Muscle of back (tissue), 11 donors: ENCODE measurements around the gene COL18A1. TPM values are rescaled to one million over a fixed set of nuclear protein-coding genes. Genes with fewer than 3 reads are reported as not detected.

Source experiments
- DNase-seq, 3 donors: peaks; one replicate each; pipeline versions ENCODE4 v3.0.0 to v3.0.0-alpha.2; 2013
- polyA plus RNA-seq, 10 donors: library from polyadenylated mRNA; unstranded; fragments of 120-200 nt; gene quantifications; one replicate each; pipeline ENCODE4 v1.2.1, GENCODE V29; 2013; ENCODE audit not compliant: insufficient read length in 10 of 10

Gene COL18A1
- polyA plus RNA-seq, 10 donors = 53.7 to 116 (median 71.4) TPM

- no peak for DNase-seq
Observed at GRCh38 chr21:45381865-45382696, 22.9 kb upstream of the COL18A1 start.

- no peak for DNase-seq
Observed at GRCh38 chr21:45382697-45382997, 22.3 kb upstream of the COL18A1 start.

- DNase-seq = no peak
Observed at GRCh38 chr21:45383111-45383614, 21.8 kb upstream of the COL18A1 start.

- DNase-seq = no peak
Observed at GRCh38 chr21:45383615-45384201, 21.3 kb upstream of the COL18A1 start.

- DNase-seq = no peak
Observed at GRCh38 chr21:45384656-45385548, 20.1 kb upstream of the COL18A1 start.

GRCh38 chr21:45385549-45386050, 19.4 kb upstream of the COL18A1 start:
- DNase-seq = no peak

- no peak for DNase-seq
Observed at GRCh38 chr21:45386336-45386727, 18.6 kb upstream of the COL18A1 start.

- peak in 2 of 3 donors; percentile 73 to 82 for DNase-seq
Observed at GRCh38 chr21:45386728-45387371, 18.1 kb upstream of the COL18A1 start.

GRCh38 chr21:45387506-45387905, 17.5 kb upstream of the COL18A1 start:
- no peak for DNase-seq

GRCh38 chr21:45388011-45388521, 16.9 kb upstream of the COL18A1 start:
- peak in 1 of 3 donors; percentile 35 for DNase-seq

GRCh38 chr21:45388611-45389296, 16.2 kb upstream of the COL18A1 start:
- no peak for DNase-seq

- DNase-seq = no peak
Observed at GRCh38 chr21:45390121-45390751, 14.7 kb upstream of the COL18A1 start.

- DNase-seq = no peak
Observed at GRCh38 chr21:45390831-45391742, 13.9 kb upstream of the COL18A1 start.

- no peak for DNase-seq
Observed at GRCh38 chr21:45391743-45392572, 13.0 kb upstream of the COL18A1 start.

GRCh38 chr21:45392573-45392971, 12.4 kb upstream of the COL18A1 start:
- no peak for DNase-seq

- DNase-seq = no peak
Observed at GRCh38 chr21:45393021-45393420, 11.9 kb upstream of the COL18A1 start.

- DNase-seq = no peak
Observed at GRCh38 chr21:45393833-45394638, 10.9 kb upstream of the COL18A1 start.
